PC-9 (cell line): ENCODE measurements around the gene COX10. TPM values are rescaled to one million over a fixed set of nuclear protein-coding genes. Genes with fewer than 3 reads are reported as not detected.

ENCODE experiments used
- BruUV-seq: library from RNA; stranded (reverse); fragments of 400-500 nt; replicated peaks from 2 replicates; lab custom pipeline; 2021; lab: Mats Ljungman, UMichigan
- CTCF ChIA-PET: fragments of 300-600 bp; sonication (Branson Sonifier 250); formaldehyde crosslinking; loops from one replicate; lab custom pipeline; 2022; ENCODE audit warnings: antibody characterized with exemption; lab: Charles Lee
- POLR2A ChIA-PET: fragments of 300-600 bp; sonication (Branson Sonifier 250); formaldehyde crosslinking; loops from one replicate; lab custom pipeline; 2022; ENCODE audit warnings: antibody characterized with exemption; ENCODE audit not compliant: unreplicated experiment; lab: Charles Lee
- DNase-seq, 2 experiments: peaks; one replicate each; pipeline versions ENCODE4 v3.0.0 to v3.0.0-alpha.2; 2015 to 2022; ENCODE audit warnings: mixed read lengths in 1 of 2
- H2AFZ ChIP-seq: fragments of 200-600 bp; sonication (generic); 2 replicates; pipeline ENCODE4 v1.8.1; 2017; ENCODE audit warnings: antibody characterized with exemption
- H3F3A ChIP-seq: fragments of 200-600 bp; sonication (generic); 2 replicates; pipeline ENCODE4 v1.8.1; 2017; ENCODE audit warnings: antibody characterized with exemption, mild to moderate bottlenecking, low read depth; ENCODE audit not compliant: insufficient read depth
- H3K27ac ChIP-seq: fragments of 200-600 bp; sonication (generic); 2 replicates; pipeline ENCODE4 v1.6.1; 2016; ENCODE audit warnings: mixed run types
- H3K27me3 ChIP-seq: fragments of 200-600 bp; sonication (generic); 2 replicates; pipeline ENCODE4 v1.6.1; 2016; ENCODE audit warnings: low read depth, mixed run types; ENCODE audit not compliant: insufficient read depth
- H3K36me3 ChIP-seq: fragments of 200-600 bp; sonication (generic); 2 replicates; pipeline ENCODE4 v1.6.1; 2016; ENCODE audit warnings: low read depth, mixed run types
- H3K4me1 ChIP-seq: fragments of 200-600 bp; sonication (generic); replicated peaks from 2 replicates; pipeline ENCODE4 v1.6.1; 2016; ENCODE audit warnings: mixed run types; ENCODE audit not compliant: insufficient read depth
- H3K4me2 ChIP-seq: fragments of 200-600 bp; sonication (generic); 2 replicates; pipeline ENCODE4 v1.6.1; 2017; ENCODE audit warnings: mixed run types
- H3K4me3 ChIP-seq: fragments of 200-600 bp; sonication (generic); 2 replicates; pipeline ENCODE4 v1.6.1; 2016; ENCODE audit warnings: mixed run types
- H3K79me2 ChIP-seq: fragments of 200-600 bp; sonication (generic); 2 replicates; pipeline ENCODE4 v1.6.1; 2017; ENCODE audit warnings: low read depth, mixed run types
- H3K9me2 ChIP-seq: fragments of 200-600 bp; sonication (generic); 2 replicates; pipeline ENCODE4 v1.8.1; 2017; ENCODE audit warnings: mild to moderate bottlenecking; ENCODE audit not compliant: insufficient read depth
- H3K9me3 ChIP-seq: fragments of 200-600 bp; sonication (generic); 2 replicates; pipeline ENCODE4 v1.8.1; 2016; ENCODE audit warnings: low read depth; ENCODE audit not compliant: insufficient read depth
- H4K20me1 ChIP-seq: fragments of 200-600 bp; sonication (generic); 2 replicates; pipeline ENCODE4 v1.8.1; 2017; ENCODE audit not compliant: insufficient read depth
- CTCF ChIP-seq: fragments of 200-600 bp; sonication (generic); conservative IDR thresholded peaks from 2 replicates; pipeline ENCODE4 v1.6.1; 2017; ENCODE audit warnings: mixed run types, antibody characterized with exemption, mild to moderate bottlenecking, moderate library complexity
- EZH2 ChIP-seq: fragments of 200-600 bp; sonication (generic); IDR thresholded peaks from 2 replicates; pipeline ENCODE4 v1.8.0; 2017; ENCODE audit warnings: antibody characterized with exemption, low read depth
- intact Hi-C: fragments of 100-400 bp; cut with micrococcal nuclease; formaldehyde crosslinking; loops from one replicate; pipeline ENCODE4 v1.10.0; 2022; ENCODE audit not compliant: unreplicated experiment
- total RNA-seq: library from RNA; stranded (reverse); gene quantifications from 2 replicates; pipeline ENCODE4 v1.2.3, GENCODE V29; 2021

COX10 gene
- total RNA-seq, 1 experiment from 2014 or later, result 22.6 TPM

- DNase-seq, result no peak
Measured at GRCh38 chr17:14047591-14047990, 21.7 kb upstream of the COX10 start.

GRCh38 chr17:14048169-14048568, 21.1 kb upstream of the COX10 start:
- Histone ChIP-seq H3K79me2 (no peaks in the 10 kb centered on the region), H3K9me3 (no peaks in the 10 kb centered on the region), H3K9me2 (no peaks in the 10 kb centered on the region), H3K4me1 (no peaks in the 10 kb centered on the region), H3F3A (no peaks in the 10 kb centered on the region), H3K36me3 (no peaks in the 10 kb centered on the region), H3K4me2 (no peak overlapping the region), H4K20me1 (no peaks in the 10 kb centered on the region), H3K27ac (no peak overlapping the region), H3K27me3 (no peaks in the 10 kb centered on the region), H3K4me3 (no peak overlapping the region), H2AFZ (no peak overlapping the region)
- no peak for TF ChIP-seq EZH2
- no peak; the same call in 1 of the 2 replicates for TF ChIP-seq CTCF
- DNase-seq, result no peak
- ChIA-PET POLR2A (no interaction called here), CTCF (interaction anchor here (0.7 kb wide), 1 partner anchor 54 kb away, joined by 5 read pairs; no protein-coding TSS in a partner anchor)
- intact Hi-C loops, result no loop called here
- no TSS peak for BruUV-seq

More at GRCh38 chr17:14047591-14047990, 21.7 kb upstream of the COX10 start:
- intact Hi-C loops, result no loop called here
- Histone ChIP-seq H3K27me3 (no peaks in the 10 kb centered on the region), H3K27ac (no peak overlapping the region), H3K9me3 (no peaks in the 10 kb centered on the region), H4K20me1 (no peaks in the 10 kb centered on the region), H3K79me2 (no peaks in the 10 kb centered on the region), H3F3A (no peaks in the 10 kb centered on the region), H3K4me3 (no peak overlapping the region), H3K4me1 (no peaks in the 10 kb centered on the region), H3K36me3 (no peaks in the 10 kb centered on the region), H2AFZ (no peak overlapping the region), H3K4me2 (no peak overlapping the region), H3K9me2 (no peaks in the 10 kb centered on the region)
- no TSS peak for BruUV-seq
- ChIA-PET POLR2A (no interaction called here), CTCF (no interaction called here)
- TF ChIP-seq EZH2 (no peak), CTCF (no peak)

GRCh38 chr17:14050616-14051015, 18.7 kb upstream of the COX10 start:
- CTCF ChIA-PET, result no interaction called here
- H3K27me3 ChIP-seq, result no peaks in the 10 kb centered on the region
- no peaks in the 10 kb centered on the region for H3K4me1 ChIP-seq
- TF ChIP-seq EZH2, result no peak
- TF ChIP-seq CTCF, result no peak
- no peak overlapping the region for H2AFZ ChIP-seq
- intact Hi-C loops, result no loop called here
- no peaks in the 10 kb centered on the region for H3K9me3 ChIP-seq
- no peak overlapping the region for H3K4me2 ChIP-seq
- H3K27ac ChIP-seq, result no peak overlapping the region
- H3K36me3 ChIP-seq, result no peaks in the 10 kb centered on the region
- no peaks in the 10 kb centered on the region for H3K9me2 ChIP-seq
- H3F3A ChIP-seq, result no peaks in the 10 kb centered on the region
- H3K79me2 ChIP-seq, result no peaks in the 10 kb centered on the region
- DNase-seq, result no peak
- POLR2A ChIA-PET, result no interaction called here
- no peak overlapping the region for H3K4me3 ChIP-seq
- BruUV-seq, result no TSS peak
- H4K20me1 ChIP-seq, result no peaks in the 10 kb centered on the region
